HL-60 (cell line): ENCODE data around the gene RAB11FIP3.

Source experiments
- DNase-seq, 2 experiments: peaks; one replicate each; pipeline ENCODE4 v3.0.0-alpha.2; 2010 to 2020; ENCODE audit warnings: low read depth in 1 of 2, low spot score in 1 of 2
- H3K27ac ChIP-seq: fragments of 250-450 bp; sonication (Bioruptor Pico); replicated peaks from 2 replicates; pipeline ENCODE4 v1.5.1; 2020; ENCODE audit warnings: mild to moderate bottlenecking, moderate library complexity
- H3K27me3 ChIP-seq: fragments of 250-450 bp; sonication (Bioruptor Pico); 2 replicates; pipeline ENCODE4 v1.5.1; 2021; ENCODE audit warnings: mild to moderate bottlenecking, moderate library complexity; ENCODE audit not compliant: insufficient read depth, poor library complexity, severe bottlenecking
- H3K4me3 ChIP-seq: replicated peaks from 2 replicates; pipeline ENCODE4 v1.5.1; 2011; ENCODE audit warnings: mild to moderate bottlenecking, control low read depth, low read length; ENCODE audit not compliant: insufficient read depth
- GABPA ChIP-seq: IDR thresholded peaks from 2 replicates; pipeline ENCODE4 v1.6.1; 2012; ENCODE audit warnings: low read depth
- POLR2AphosphoS5 ChIP-seq: IDR thresholded peaks from 2 replicates; pipeline ENCODE4 v1.6.1; 2012; ENCODE audit warnings: low read depth
- SPI1 ChIP-seq: IDR thresholded peaks from 2 replicates; pipeline ENCODE4 v1.6.1; 2012; ENCODE audit warnings: low read depth, mild to moderate bottlenecking, borderline replicate concordance
- TF ChIP-seq, protein P1 (sequence below): IDR thresholded peaks from one replicate; pipeline ENCODE4 v1.5.1; 2011; ENCODE audit warnings: low read length, control low read depth, inconsistent platforms; ENCODE audit not compliant: insufficient read depth
- TF ChIP-seq, protein P2 (sequence below): IDR thresholded peaks from 2 replicates; pipeline ENCODE4 v1.6.1; 2012; ENCODE audit warnings: low read depth; ENCODE audit not compliant: insufficient replicate concordance

Gene RAB11FIP3

DNA sequence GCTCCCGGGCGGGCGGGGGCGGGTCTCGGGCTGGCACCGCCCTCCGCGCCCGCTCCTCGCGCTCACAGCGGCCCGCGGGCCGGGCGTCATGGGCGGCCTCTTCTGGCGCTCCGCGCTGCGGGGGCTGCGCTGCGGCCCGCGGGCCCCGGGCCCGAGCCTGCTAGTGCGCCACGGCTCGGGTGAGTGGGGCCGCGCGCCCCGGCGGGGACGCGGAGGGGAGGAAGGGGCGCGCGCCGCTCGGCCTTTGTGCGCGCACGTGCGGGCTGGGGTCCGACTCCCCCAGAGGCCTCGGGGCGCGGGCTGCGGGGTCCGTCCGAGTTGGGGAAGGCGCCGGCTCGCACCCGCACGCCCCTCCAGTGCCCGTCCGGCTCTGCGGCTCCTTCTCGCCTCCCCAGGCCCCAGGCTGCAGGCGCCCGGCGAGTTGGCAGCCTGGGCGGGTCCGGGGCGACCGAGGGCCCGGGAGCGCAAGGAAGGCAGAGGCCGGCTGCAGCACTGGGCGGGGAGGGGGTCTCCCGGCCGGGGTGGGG is 28.3 kb upstream of the RAB11FIP3 start, which contains the start of gene NME4:
Gene NME4, plus strand, starts transcription at position 65 of the 527 bp plus-strand sequence. Its CDS starts 24 bp downstream, at position 89.
- no peaks in the 10 kb centered on the region for H3K27me3 ChIP-seq
- peak; percentile 28 to 62 for DNase-seq
- H3K27ac ChIP-seq, result peak within 1 kb of the TSS; percentile 85
- H3K4me3 ChIP-seq, result peak within 1 kb of the TSS; percentile 49
- TF ChIP-seq POLR2AphosphoS5 (no peak), SPI1 (no peak), GABPA (no peak)
- TF ChIP-seq, protein P1, sequence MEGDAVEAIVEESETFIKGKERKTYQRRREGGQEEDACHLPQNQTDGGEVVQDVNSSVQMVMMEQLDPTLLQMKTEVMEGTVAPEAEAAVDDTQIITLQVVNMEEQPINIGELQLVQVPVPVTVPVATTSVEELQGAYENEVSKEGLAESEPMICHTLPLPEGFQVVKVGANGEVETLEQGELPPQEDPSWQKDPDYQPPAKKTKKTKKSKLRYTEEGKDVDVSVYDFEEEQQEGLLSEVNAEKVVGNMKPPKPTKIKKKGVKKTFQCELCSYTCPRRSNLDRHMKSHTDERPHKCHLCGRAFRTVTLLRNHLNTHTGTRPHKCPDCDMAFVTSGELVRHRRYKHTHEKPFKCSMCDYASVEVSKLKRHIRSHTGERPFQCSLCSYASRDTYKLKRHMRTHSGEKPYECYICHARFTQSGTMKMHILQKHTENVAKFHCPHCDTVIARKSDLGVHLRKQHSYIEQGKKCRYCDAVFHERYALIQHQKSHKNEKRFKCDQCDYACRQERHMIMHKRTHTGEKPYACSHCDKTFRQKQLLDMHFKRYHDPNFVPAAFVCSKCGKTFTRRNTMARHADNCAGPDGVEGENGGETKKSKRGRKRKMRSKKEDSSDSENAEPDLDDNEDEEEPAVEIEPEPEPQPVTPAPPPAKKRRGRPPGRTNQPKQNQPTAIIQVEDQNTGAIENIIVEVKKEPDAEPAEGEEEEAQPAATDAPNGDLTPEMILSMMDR, result no peak
- TF ChIP-seq, protein P2, sequence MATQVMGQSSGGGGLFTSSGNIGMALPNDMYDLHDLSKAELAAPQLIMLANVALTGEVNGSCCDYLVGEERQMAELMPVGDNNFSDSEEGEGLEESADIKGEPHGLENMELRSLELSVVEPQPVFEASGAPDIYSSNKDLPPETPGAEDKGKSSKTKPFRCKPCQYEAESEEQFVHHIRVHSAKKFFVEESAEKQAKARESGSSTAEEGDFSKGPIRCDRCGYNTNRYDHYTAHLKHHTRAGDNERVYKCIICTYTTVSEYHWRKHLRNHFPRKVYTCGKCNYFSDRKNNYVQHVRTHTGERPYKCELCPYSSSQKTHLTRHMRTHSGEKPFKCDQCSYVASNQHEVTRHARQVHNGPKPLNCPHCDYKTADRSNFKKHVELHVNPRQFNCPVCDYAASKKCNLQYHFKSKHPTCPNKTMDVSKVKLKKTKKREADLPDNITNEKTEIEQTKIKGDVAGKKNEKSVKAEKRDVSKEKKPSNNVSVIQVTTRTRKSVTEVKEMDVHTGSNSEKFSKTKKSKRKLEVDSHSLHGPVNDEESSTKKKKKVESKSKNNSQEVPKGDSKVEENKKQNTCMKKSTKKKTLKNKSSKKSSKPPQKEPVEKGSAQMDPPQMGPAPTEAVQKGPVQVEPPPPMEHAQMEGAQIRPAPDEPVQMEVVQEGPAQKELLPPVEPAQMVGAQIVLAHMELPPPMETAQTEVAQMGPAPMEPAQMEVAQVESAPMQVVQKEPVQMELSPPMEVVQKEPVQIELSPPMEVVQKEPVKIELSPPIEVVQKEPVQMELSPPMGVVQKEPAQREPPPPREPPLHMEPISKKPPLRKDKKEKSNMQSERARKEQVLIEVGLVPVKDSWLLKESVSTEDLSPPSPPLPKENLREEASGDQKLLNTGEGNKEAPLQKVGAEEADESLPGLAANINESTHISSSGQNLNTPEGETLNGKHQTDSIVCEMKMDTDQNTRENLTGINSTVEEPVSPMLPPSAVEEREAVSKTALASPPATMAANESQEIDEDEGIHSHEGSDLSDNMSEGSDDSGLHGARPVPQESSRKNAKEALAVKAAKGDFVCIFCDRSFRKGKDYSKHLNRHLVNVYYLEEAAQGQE, result no peak

DNA sequence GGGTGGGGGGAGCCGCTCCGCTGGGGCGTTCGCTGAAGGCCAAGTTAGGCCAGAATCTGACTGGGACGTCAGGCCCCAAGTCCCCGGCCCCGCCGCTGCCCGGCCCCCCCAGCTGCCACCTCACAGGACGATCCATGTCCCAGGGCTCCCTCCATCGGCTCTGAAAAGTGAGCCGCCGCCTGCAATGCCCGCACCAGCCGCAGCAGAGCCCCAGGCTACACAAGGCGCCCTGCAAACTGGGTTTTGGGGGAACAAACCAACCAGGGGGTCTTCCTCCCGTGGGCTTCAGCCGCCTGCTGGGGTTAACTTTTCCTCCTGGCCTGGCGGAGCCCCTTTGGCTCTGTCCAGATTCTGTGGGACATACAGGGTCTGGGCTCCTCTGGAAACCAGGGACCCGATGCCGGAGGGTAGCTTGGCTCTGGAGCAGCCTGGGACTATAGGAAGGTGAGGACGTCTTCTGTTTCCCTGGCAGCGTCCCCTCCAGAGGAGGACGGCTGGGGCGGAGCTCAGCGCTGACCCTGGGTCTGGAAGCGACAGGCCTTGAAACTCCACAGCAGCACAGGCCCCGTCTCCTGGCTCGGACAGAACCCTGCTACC is 27.6 kb upstream of the RAB11FIP3 start:
- H3K27me3 ChIP-seq, result no peaks in the 10 kb centered on the region
- TF ChIP-seq SPI1 (no peak; the same call in 1 of the 2 replicates), POLR2AphosphoS5 (no peak; the same call in 1 of the 2 replicates), GABPA (no peak)
- TF ChIP-seq, protein P1, result peak; percentile 5
- TF ChIP-seq, protein P2, result no peak
- peak overlapping the region; percentile 25; the same call in 1 of the 2 replicates for H3K27ac ChIP-seq
- DNase-seq, result peak in 1 of 2 experiments; percentile 89
- peak overlapping the region; percentile 8 for H3K4me3 ChIP-seq

DNA sequence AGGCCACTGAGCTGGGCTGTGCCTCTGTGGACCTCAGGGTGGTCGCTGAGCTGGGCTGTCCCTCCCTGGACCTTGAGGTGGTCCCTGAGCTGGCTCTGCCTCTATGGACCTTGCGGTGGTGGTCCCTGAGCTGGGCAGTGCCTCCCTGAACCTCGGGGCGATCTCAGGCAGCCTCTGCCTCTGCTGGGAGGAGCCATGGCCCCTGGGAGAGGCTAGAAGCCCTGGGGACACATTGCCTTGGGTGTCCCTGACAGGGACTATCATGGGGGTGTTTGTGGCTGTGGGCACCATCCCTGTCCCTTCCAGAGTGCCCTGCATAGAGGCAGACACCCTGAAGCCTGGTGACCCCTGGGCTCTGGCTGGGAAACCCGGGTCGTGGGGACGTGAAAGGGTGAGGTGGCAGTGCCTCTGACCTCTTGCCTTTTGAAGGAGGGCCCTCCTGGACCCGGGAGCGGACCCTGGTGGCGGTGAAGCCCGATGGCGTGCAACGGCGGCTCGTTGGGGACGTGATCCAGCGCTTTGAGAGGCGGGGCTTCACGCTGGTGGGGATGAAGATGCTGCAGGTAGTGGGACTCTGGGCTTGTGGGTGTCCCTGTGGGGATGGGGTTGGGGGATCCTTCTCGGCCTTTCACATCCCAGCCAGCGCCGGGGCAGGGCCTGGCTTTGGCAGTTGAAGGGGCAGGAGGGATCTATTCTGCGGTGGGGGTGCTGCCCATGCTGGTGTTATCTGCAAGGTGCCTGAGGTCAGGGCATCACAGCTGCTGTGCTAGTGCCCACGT is 26.7 kb upstream of the RAB11FIP3 start:
- Histone ChIP-seq H3K4me3 (no peak overlapping the region), H3K27ac (peak overlapping the region; percentile 98), H3K27me3 (no peaks in the 10 kb centered on the region)
- no peak for DNase-seq
- TF ChIP-seq, protein P1, result no peak
- TF ChIP-seq, protein P2, result no peak
- TF ChIP-seq POLR2AphosphoS5 (peak; percentile 36; the same call in 1 of the 2 replicates), SPI1 (no peak), GABPA (no peak)
